ENCODE data around the gene RGL3.
"Not testable (repeated sequence)": the region's sequence is repeated elsewhere in the genome, so short reads cannot be mapped to it uniquely, and the experiment has no call there.

- TF ChIP-seq CTCF (conservative IDR thresholded peaks at IDR 0.05; ENCODE audit: low read depth, low read length); CEBPB (IDR thresholded peaks at IDR 0.05; ENCODE audit: low read depth, low read length); SMC3 (IDR thresholded peaks at IDR 0.05; ENCODE audit: low read depth, low read length); FOS (IDR thresholded peaks at IDR 0.05; ENCODE audit: low read depth, low read length); POLR2A (IDR thresholded peaks at IDR 0.05; ENCODE audit: low read depth, low read length); USF2 (IDR thresholded peaks at IDR 0.05; ENCODE audit: low read depth, low read length); RCOR1 (IDR thresholded peaks at IDR 0.05; ENCODE audit: insufficient replicate concordance, low read length); RFX5 (IDR thresholded peaks at IDR 0.05; ENCODE audit: low read depth, low read length); RAD21 (IDR thresholded peaks at IDR 0.05; ENCODE audit: low read length); MXI1 (IDR thresholded peaks at IDR 0.05; ENCODE audit: borderline replicate concordance, low read depth, low read length); MAZ (IDR thresholded peaks at IDR 0.05; ENCODE audit: borderline replicate concordance, low read depth, low read length); MAFK (IDR thresholded peaks at IDR 0.05; ENCODE audit: low read depth, low read length): not testable (repeated sequence)
Observed at GRCh38 chr19:11354102-11354501, 65.0 kb downstream of the RGL3 start.

All from IMR-90 (cell line).